ENCODE measurements around the gene HOXC5.

HOXC5 gene

DNA sequence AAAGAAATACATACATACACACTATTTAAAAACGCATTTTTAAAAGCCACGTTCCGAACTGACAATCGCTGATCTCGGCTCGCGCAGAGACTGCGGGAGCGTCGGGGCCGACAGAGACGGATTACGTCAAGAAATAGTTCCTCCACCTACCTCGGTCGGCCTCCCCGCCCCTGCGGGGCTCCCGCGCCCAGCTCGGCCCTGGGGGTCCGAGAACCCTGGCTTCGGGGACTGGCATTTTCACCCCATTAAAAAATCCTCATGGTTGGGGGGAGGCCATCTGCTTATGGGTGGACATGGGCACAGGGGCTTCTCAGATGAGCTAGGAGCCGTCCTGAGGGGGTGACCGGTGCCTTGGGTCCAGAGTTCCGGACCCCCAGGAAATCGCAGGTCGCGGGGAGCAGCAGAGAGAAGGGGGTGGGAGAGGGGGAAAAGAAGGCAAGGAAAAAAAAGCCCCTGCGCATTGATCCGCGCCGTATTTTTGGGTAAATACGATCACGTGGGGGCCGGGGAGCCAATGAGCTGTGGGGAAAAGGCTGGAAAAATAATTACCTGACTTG lies 33.2 kb upstream of the HOXC5 start:
- Mint-ChIP-seq H3K4me1 (peaks cover 32 to 50% of the 10 kb centered on the region in 2 donors), H3K4me3 (peak overlapping the region; percentile 21 to 44), H3K9me3 (no peaks in the 10 kb centered on the region), H3K27me3 (peaks cover 86 to 97% of the 10 kb centered on the region in 2 donors), H3K27ac (peak overlapping the region; percentile 69), H3K36me3 (peaks cover 0 to 2% of the 10 kb centered on the region in 2 donors)
- DNase-seq (no peak), ATAC-seq (replicated peaks) (no peak)

- DNase-seq, result no peak
- Mint-ChIP-seq H3K27ac (peak within 1 kb of the TSS; percentile 69), H3K36me3 (peaks cover 0 to 2% of the 10 kb centered on the region in 2 donors), H3K27me3 (peaks cover 86 to 97% of the 10 kb centered on the region in 2 donors), H3K4me1 (peaks cover 26 to 46% of the 10 kb centered on the region in 2 donors), H3K4me3 (peak within 1 kb of the TSS; percentile 44 to 51), H3K9me3 (no peaks in the 10 kb centered on the region)
- ATAC-seq (replicated peaks), result no peak
These were observed 32.4 kb upstream of the HOXC5 start, which contains the start of gene HOXC9 for GRCh38 chr12:54000116-54001114. Gene HOXC9, plus strand, starts transcription at chr12:54000161. Its CDS starts 28 bp downstream, at chr12:54000189.

- Mint-ChIP-seq H3K27ac (peak overlapping the region; percentile 43), H3K27me3 (peaks cover 86 to 97% of the 10 kb centered on the region in 2 donors)
These were observed 31.3 kb upstream of the HOXC5 start for GRCh38 chr12:54001283-54002187.

DNA sequence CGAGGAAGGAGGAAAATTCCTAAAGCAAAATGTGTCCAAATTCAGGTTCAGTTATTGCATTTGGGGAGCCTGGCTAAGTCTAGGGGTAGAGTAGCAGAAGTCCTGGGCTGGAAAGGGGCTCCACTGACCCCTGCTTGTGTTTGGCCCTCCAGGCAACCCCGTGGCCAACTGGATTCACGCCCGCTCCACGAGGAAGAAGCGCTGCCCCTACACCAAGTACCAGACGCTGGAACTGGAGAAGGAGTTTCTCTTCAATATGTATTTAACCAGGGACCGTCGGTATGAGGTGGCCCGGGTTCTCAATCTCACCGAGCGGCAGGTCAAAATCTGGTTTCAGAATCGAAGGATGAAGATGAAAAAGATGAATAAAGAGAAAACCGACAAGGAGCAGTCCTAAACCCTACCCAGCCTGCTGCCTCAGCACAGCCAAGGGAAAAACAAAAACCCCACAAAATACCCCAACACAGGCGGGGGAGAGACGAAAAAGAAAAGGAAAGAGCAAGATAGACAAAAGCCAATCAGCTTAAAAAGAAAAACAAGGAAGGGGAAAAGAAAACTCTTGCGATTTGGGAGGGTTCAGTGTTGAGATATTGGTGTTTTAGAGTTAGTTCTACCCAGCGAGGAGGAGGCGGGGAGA lies 30.5 kb upstream of the HOXC5 start:
- peak overlapping the region in 1 of 2 donors; percentile 5 for H3K4me3 Mint-ChIP-seq
- peak overlapping the region; percentile 60 for H3K27ac Mint-ChIP-seq
- H3K4me1 Mint-ChIP-seq, result peaks cover 21 to 47% of the 10 kb centered on the region in 2 donors
- DNase-seq (no peak), ATAC-seq (replicated peaks) (no peak)
- H3K9me3 Mint-ChIP-seq, result no peaks in the 10 kb centered on the region
- H3K27me3 Mint-ChIP-seq, result peaks cover 88 to 97% of the 10 kb centered on the region in 2 donors
- no peaks in the 10 kb centered on the region for H3K36me3 Mint-ChIP-seq

More at GRCh38 chr12:54001283-54002187, 31.3 kb upstream of the HOXC5 start:
- DNase-seq, result no peak
- no peaks in the 10 kb centered on the region for H3K9me3 Mint-ChIP-seq
- no peak for ATAC-seq (replicated peaks)
- no peak overlapping the region for H3K4me3 Mint-ChIP-seq
- no peaks in the 10 kb centered on the region for H3K36me3 Mint-ChIP-seq
- peaks cover 22 to 46% of the 10 kb centered on the region in 2 donors for H3K4me1 Mint-ChIP-seq

DNA sequence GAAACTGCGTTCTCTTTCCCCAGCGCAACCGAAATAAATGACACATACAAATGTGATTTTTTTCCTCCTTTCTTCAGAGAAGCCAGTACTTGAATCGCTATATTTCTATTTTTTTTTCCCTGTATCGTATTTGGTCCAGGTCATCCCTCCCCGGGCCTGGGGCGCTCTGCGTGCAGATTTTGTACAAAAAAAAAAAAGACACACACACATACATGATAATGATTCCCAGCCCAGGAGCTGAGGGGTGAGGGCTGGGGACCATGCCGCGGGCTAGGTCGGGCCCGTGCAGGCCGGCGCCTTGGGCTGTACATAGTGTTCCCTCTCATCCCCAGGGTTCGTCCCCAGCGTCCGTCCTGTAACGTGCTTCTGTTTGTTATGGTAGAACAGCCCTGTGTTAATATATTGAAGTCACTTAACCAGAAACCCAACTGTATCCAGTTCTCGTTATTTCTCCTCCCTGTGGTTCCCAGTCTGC lies 29.9 kb upstream of the HOXC5 start:
- peaks cover 88 to 97% of the 10 kb centered on the region in 2 donors for H3K27me3 Mint-ChIP-seq
- no peaks in the 10 kb centered on the region for H3K9me3 Mint-ChIP-seq
- no peak overlapping the region for H3K27ac Mint-ChIP-seq
- H3K4me1 Mint-ChIP-seq, result peaks cover 17 to 43% of the 10 kb centered on the region in 2 donors
- no peak for DNase-seq
- ATAC-seq (replicated peaks), result no peak
- no peak overlapping the region for H3K4me3 Mint-ChIP-seq
- H3K36me3 Mint-ChIP-seq, result no peaks in the 10 kb centered on the region

GRCh38 chr12:54003625-54004024 lies 29.2 kb upstream of the HOXC5 start:
- DNase-seq (no peak), ATAC-seq (replicated peaks) (no peak)
- Mint-ChIP-seq H3K27ac (peak overlapping the region; percentile 80), H3K9me3 (no peaks in the 10 kb centered on the region), H3K36me3 (no peaks in the 10 kb centered on the region), H3K4me1 (peaks cover 17 to 38% of the 10 kb centered on the region in 2 donors), H3K27me3 (peaks cover 88 to 97% of the 10 kb centered on the region in 2 donors), H3K4me3 (no peak overlapping the region)

GRCh38 chr12:54004063-54004840 lies 28.6 kb upstream of the HOXC5 start:
- H3K27ac Mint-ChIP-seq, result peak overlapping the region; percentile 80
- H3K36me3 Mint-ChIP-seq, result no peaks in the 10 kb centered on the region
- DNase-seq (no peak), ATAC-seq (replicated peaks) (no peak)
- peak overlapping the region in 1 of 2 donors; percentile 32 for H3K4me3 Mint-ChIP-seq
- H3K4me1 Mint-ChIP-seq, result peaks cover 18 to 38% of the 10 kb centered on the region in 2 donors
- H3K27me3 Mint-ChIP-seq, result peaks cover 90 to 99% of the 10 kb centered on the region in 2 donors
- H3K9me3 Mint-ChIP-seq, result no peaks in the 10 kb centered on the region

- DNase-seq (no peak), ATAC-seq (replicated peaks) (no peak)
- Mint-ChIP-seq H3K36me3 (no peaks in the 10 kb centered on the region), H3K27ac (peak overlapping the region; percentile 93), H3K27me3 (peaks cover 91 to 100% of the 10 kb centered on the region in 2 donors), H3K4me3 (no peak overlapping the region), H3K9me3 (no peaks in the 10 kb centered on the region), H3K4me1 (peaks cover 20 to 44% of the 10 kb centered on the region in 2 donors)
These were observed 27.9 kb upstream of the HOXC5 start for GRCh38 chr12:54004841-54005530.

DNA sequence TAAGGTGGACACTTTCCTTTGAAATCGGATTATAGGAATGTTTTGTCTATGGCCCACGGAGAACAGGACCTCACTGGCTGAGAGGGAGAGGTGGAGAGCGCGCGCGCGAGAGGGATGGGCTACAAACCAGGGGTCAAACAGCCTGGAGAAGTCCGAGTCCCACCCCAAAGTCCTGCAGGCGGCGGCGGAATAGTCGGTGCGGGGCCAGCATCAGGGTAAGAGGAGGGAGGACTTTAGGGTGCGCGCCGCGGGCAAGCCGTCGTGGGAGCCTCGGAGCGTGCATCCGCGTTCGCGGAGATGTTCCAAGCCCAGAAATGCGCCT lies 27.4 kb upstream of the HOXC5 start:
- peak overlapping the region; percentile 93 for H3K27ac Mint-ChIP-seq
- H3K36me3 Mint-ChIP-seq, result no peaks in the 10 kb centered on the region
- H3K4me3 Mint-ChIP-seq, result peak overlapping the region in 1 of 2 donors; percentile 87
- ATAC-seq (replicated peaks), result no peak
- H3K4me1 Mint-ChIP-seq, result peaks cover 20 to 40% of the 10 kb centered on the region in 2 donors
- H3K27me3 Mint-ChIP-seq, result peaks cover 96 to 100% of the 10 kb centered on the region in 2 donors
- H3K9me3 Mint-ChIP-seq, result no peaks in the 10 kb centered on the region
- DNase-seq, result no peak

DNA sequence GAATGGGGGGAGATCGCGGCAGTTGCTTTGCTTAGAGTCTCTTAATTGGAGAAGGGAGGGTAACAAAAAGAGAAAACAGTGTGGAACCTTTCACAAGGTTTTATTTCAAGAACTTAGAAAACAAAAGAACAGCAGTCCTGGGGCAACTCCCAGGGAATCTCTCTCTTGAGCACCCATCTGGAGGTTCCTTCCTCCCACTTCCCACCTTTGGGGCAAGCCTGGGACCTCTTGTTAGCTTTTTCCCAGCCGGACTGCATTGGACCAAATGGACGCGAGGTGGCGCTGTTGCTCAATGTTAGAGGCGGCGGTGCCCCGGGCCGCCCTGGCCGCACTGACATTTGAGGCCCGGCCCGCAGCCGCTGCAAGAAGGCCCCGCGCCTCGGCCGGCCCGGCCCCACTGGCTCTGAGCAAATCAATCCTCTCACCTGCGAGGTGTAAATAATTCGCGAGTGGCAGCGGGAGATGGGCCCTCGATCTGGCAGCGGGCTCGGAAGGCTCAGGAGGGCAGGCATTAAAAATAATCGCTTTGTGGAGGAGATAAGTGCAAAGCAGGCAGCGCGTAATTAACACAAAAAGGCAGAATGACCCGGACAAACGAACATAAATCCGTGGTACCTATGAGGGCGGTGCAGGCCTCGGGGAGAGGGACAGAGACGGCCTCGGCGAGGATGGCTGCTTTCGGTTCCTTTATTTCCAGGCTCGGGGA lies 26.8 kb upstream of the HOXC5 start:
- Mint-ChIP-seq H3K4me3 (peak overlapping the region; percentile 85 to 87), H3K36me3 (no peaks in the 10 kb centered on the region), H3K27ac (peak overlapping the region; percentile 93), H3K27me3 (peaks cover 96 to 100% of the 10 kb centered on the region in 2 donors), H3K4me1 (peaks cover 22 to 40% of the 10 kb centered on the region in 2 donors), H3K9me3 (no peaks in the 10 kb centered on the region)
- DNase-seq (peak; percentile 67), ATAC-seq (replicated peaks) (peak; percentile 84 to 89)

GRCh38 chr12:54006559-54007220 lies 26.2 kb upstream of the HOXC5 start:
- Mint-ChIP-seq H3K4me3 (peak overlapping the region; percentile 85 to 87), H3K4me1 (peaks cover 29 to 47% of the 10 kb centered on the region in 2 donors), H3K36me3 (no peaks in the 10 kb centered on the region), H3K27ac (peak overlapping the region; percentile 93), H3K27me3 (peaks cover 96 to 100% of the 10 kb centered on the region in 2 donors), H3K9me3 (no peaks in the 10 kb centered on the region)
- ATAC-seq (replicated peaks), result no peak
- no peak for DNase-seq
